Airway epithelial cell (primary cell): ENCODE data around the gene C10orf53. TPM values are rescaled to one million over a fixed set of nuclear protein-coding genes. Genes with fewer than 3 reads are reported as not detected.

Experiments
- total RNA-seq: library from RNA; depleted of rRNA; stranded (reverse); fragments of >200 nt; gene quantifications from 2 replicates; pipeline ENCODE4 v1.2.3, GENCODE V29; 2015

C10orf53 gene, protein sequence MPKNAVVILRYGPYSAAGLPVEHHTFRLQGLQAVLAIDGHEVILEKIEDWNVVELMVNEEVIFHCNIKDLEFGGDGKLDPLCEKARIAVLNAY
- total RNA-seq, result not detected in 2 replicates

DNA sequence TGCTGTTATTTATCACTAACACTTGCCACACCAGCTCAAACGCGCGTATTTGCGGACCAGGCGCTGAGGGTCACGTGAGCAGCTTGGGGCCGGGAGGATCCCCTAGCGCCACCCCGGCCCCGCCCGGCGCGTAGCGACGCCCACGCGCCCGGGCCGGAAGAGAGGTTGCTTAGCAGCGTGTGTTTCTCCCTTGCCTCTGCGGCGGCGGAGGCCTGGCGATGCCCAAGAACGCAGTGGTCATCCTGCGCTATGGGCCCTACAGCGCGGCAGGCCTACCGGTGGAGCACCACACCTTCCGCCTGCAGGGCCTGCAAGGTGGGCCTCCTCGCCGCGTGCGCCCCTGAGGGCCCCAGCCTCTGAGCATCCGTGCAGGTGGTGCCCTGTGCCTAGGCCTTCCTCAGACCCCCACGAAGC, at the start of gene C10orf53:
Gene C10orf53 (plus strand): TSS at position 172 of the 414 bp plus-strand sequence. CDS start 47 bp downstream, at position 219.

Other genes starting within 250 kb of the C10orf53 start
- 12.3 and 14.8 TPM in 2 replicates for gene ERCC6, start 140.5 kb upstream of the C10orf53 start, total RNA-seq
- gene SLC18A3, start 69.3 kb upstream of the C10orf53 start, total RNA-seq, result not detected in 2 replicates
- not detected in 2 replicates for gene CHAT, start 65.6 kb upstream of the C10orf53 start, total RNA-seq
- gene OGDHL, start 82.7 kb downstream of the C10orf53 start, total RNA-seq, result 0.14 and 0.28 TPM in 2 replicates